Stimulated activated naive B cell treated with anti-CD40 and anti-IgM and Interleukin-4, amounts not matched to agents 10 μg/mL and 1 μg/mL and 100 μg/mL, for 72 hours (primary cell): Measurements from ENCODE around the gene ITGB5.

ENCODE experiments used
- ATAC-seq, 2 donors: fragments of 150-1000 bp; cut with Tn5 transposase; replicated peaks; 2 replicates each; pipeline ENCODE4 v1.10.0; 2021; ENCODE audit warnings: moderate library complexity in 1 of 2
- DNase-seq: peaks from one replicate; pipeline ENCODE4 v3.0.0; 2021
- H3K27ac Mint-ChIP-seq: one replicate; pipeline ENCODE4 v1.8.0; 2022; ENCODE audit warnings: mild to moderate bottlenecking, mixed read lengths
- H3K27me3 Mint-ChIP-seq, 2 donors: one replicate each; pipeline ENCODE4 v1.8.0; 2022; ENCODE audit warnings: mixed read lengths in 2 of 2
- H3K36me3 Mint-ChIP-seq, 2 donors: one replicate each; pipeline ENCODE4 v1.8.0; 2022; ENCODE audit warnings: mixed read lengths in 2 of 2, mild to moderate bottlenecking in 1 of 2
- H3K4me1 Mint-ChIP-seq, 2 donors: one replicate each; pipeline ENCODE4 v1.8.0; 2022; ENCODE audit warnings: mixed read lengths in 2 of 2, mild to moderate bottlenecking in 1 of 2
- H3K4me3 Mint-ChIP-seq, 2 donors: one replicate each; pipeline ENCODE4 v1.8.0; 2022; ENCODE audit warnings: mild to moderate bottlenecking in 2 of 2, mixed read lengths in 2 of 2, moderate library complexity in 1 of 2
- H3K9me3 Mint-ChIP-seq, 2 donors: one replicate each; pipeline ENCODE4 v1.8.0; 2022; ENCODE audit warnings: mixed read lengths in 2 of 2, mild to moderate bottlenecking in 1 of 2

ITGB5 gene

DNA sequence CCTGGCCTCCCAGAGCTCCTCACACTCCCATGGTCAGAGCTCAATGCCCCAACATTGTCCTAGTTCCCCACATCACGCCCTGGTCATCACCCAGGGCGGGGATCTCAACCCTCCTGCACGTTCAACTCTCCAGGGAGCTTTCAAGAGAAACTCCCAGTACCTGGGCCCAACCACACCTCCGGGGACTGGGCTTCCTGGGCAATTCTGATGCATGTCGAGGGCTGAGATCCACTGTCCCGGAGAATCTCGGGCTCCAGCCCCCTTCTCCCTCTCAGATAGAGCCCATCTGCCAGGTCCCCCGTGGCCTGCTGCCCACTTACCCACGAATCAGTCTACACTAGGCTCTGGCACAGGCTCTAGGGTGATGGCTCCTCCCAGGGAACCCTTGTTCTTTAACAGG is 117.7 kb downstream of the ITGB5 start:
- DNase-seq (no peak), ATAC-seq (no peak)
- Mint-ChIP-seq H3K4me1 (peaks cover 0 to 7% of the 10 kb centered on the region in 2 donors), H3K9me3 (no peaks in the 10 kb centered on the region), H3K27ac (no peak overlapping the region), H3K4me3 (no peak overlapping the region), H3K27me3 (peaks cover 29 to 35% of the 10 kb centered on the region in 2 donors), H3K36me3 (no peaks in the 10 kb centered on the region)

DNA sequence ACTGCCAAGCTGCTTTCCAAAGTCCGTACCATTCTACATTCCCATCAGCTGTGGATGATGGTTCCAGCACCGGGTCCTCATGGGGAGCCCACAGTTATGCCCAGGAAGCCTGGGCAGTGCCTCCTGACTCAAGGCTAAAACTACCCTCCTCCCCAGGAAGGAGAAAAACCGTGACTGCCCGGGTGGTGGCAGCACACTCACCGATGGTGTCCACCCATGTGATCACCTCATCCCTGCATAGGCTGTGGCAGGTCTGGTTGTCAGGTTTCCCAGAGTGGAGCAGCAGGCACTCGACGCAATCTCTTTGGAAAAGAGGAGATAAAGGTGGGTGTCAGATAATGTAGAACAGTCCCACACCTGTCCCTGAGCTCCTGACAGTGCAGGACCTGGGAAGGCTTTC is 118.4 kb downstream of the ITGB5 start:
- ATAC-seq (peak; percentile 80), DNase-seq (no peak)
- no peaks in the 10 kb centered on the region for H3K9me3 Mint-ChIP-seq
- no peak overlapping the region for H3K4me3 Mint-ChIP-seq
- no peaks in the 10 kb centered on the region for H3K36me3 Mint-ChIP-seq
- peaks cover 0 to 7% of the 10 kb centered on the region in 2 donors for H3K4me1 Mint-ChIP-seq
- no peak overlapping the region for H3K27ac Mint-ChIP-seq
- peaks cover 23 to 29% of the 10 kb centered on the region in 2 donors for H3K27me3 Mint-ChIP-seq

DNA sequence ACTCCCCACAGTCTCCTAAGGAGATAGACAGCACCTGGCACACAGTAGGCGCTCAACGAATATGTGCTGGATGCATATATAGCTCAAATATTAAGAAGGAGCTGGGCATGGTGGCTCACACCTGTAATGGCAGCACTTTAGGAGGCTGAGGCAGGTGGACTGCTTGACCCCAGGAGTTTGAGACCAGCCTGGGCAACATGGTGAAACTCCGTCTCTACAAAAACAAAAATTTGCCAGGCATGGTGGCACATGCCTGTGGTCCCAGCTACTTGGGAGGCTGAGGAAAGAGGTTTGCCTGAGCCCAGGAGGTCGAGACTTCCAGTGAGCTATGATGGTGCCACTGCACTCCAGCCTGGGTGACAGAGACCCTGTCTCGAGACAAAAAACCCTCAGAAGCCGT is 119.5 kb downstream of the ITGB5 start:
- no peaks in the 10 kb centered on the region for H3K36me3 Mint-ChIP-seq
- no peaks in the 10 kb centered on the region for H3K9me3 Mint-ChIP-seq
- DNase-seq (no peak), ATAC-seq (no peak)
- H3K4me1 Mint-ChIP-seq = peaks cover 0 to 7% of the 10 kb centered on the region in 2 donors
- no peak overlapping the region for H3K27ac Mint-ChIP-seq
- H3K27me3 Mint-ChIP-seq = peaks cover 21 to 26% of the 10 kb centered on the region in 2 donors
- H3K4me3 Mint-ChIP-seq = no peak overlapping the region

DNA sequence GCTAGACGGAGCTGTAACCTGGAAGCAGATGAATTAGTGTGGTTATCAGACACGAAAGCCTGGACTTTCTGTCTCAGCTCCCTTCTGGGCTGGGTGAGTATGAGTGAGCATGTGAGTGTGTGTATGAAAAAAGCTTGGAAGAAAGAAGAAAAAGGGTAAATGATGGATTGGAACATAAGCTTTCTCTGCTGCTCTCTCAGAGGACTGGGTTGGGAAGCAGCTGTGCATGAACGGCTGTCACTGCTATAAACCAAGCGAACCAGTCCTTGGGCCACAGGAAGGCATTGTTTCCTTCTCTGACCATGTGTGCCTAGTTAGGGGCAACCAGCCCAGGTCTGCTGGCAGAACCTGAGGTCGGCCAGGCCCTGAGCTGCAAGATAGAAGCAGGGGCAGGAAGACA is 119.9 kb downstream of the ITGB5 start:
- DNase-seq (no peak), ATAC-seq (no peak)
- Mint-ChIP-seq H3K4me1 (peaks cover 0 to 4% of the 10 kb centered on the region in 2 donors), H3K9me3 (no peaks in the 10 kb centered on the region), H3K27ac (no peak overlapping the region), H3K4me3 (no peak overlapping the region), H3K36me3 (no peaks in the 10 kb centered on the region), H3K27me3 (peaks cover 18 to 22% of the 10 kb centered on the region in 2 donors)

DNA sequence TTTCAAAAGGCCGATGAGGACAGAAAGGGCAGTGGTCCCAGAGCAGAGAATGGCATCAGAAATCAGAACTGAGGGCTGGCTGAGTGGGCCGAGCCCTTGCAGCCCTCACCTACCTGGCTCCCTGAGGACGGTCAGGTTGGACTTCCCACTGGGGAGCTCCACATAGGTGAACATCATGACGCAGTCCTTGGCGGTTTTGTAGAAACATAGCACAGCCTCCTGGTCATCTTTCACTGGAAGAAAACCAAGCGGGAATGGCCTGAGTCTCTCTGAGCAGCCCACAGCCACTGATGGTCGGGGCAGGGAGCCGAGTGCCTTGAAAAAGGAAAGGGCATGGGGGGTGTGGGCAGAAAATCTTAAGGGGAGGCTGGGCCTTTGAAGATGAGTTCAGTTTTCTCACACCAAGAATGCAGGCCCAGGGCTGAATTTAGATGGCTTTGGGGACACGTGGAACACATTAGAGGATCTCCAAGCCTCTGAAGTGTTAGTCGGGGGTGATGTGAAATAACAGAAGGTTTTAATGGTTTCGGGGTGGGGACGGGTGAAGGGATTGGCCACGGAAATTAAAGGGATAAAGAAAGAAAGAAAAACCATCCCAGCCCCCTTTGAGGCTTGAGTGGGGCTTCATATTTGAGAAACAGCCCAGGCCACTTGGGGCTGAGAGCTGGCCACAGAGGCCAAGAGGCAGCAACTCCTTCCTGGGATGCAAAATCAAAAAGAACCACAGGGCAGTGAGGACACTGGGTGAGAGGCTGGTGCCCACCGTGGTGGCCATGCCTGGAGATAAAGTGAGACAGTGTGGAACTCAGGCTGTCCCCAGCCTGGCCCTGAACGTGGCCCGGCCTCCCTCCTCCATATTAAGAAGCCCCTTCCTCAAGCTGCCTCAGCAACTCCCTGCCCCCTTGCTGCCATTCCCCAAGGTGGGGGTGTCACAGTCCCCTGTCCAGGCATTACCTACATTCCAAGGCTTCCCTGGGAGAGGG is 120.8 kb downstream of the ITGB5 start:
- no peak for ATAC-seq
- Mint-ChIP-seq H3K9me3 (no peaks in the 10 kb centered on the region), H3K4me3 (no peak overlapping the region), H3K27me3 (peaks cover 14 to 20% of the 10 kb centered on the region in 2 donors), H3K36me3 (no peaks in the 10 kb centered on the region), H3K4me1 (peaks cover 2 to 3% of the 10 kb centered on the region in 2 donors), H3K27ac (no peak overlapping the region)
- no peak for DNase-seq

DNA sequence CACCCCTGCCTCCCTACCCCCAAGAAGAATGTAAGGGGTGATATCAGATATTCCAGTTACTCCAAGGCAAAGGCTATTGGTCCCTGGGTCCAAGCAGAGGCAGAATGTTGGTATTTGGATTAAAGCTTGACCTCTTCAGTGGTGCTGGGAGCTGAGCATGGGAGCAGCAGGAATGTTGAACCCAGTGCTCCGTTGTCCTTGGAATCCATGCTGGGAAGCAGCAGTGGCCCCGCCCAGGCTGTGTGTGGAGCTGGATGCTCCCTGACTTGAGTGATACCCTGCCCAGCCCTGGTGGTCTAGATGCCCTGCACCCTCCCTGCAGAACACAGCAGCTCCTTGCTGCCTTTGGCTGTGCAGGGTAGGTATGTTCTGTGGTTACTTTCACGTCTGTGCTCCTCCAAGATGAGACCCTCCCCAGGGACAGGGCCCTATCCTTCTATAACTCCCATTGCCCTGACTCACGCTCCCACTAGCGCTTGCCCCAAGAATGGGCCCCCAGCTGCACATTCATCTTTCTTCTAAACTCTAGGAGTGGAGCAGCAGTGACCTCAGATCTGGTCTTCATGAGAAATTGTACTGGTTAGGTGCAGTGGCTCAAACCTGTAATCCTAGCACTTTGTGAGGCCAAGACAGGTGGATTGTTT is 121.8 kb downstream of the ITGB5 start:
- no peak overlapping the region for H3K27ac Mint-ChIP-seq
- H3K36me3 Mint-ChIP-seq = no peaks in the 10 kb centered on the region
- H3K27me3 Mint-ChIP-seq = peaks cover 14 to 21% of the 10 kb centered on the region in 2 donors
- H3K9me3 Mint-ChIP-seq = no peaks in the 10 kb centered on the region
- DNase-seq = no peak
- no peak for ATAC-seq
- peaks cover 4 to 6% of the 10 kb centered on the region in 2 donors for H3K4me1 Mint-ChIP-seq
- H3K4me3 Mint-ChIP-seq = no peak overlapping the region

DNA sequence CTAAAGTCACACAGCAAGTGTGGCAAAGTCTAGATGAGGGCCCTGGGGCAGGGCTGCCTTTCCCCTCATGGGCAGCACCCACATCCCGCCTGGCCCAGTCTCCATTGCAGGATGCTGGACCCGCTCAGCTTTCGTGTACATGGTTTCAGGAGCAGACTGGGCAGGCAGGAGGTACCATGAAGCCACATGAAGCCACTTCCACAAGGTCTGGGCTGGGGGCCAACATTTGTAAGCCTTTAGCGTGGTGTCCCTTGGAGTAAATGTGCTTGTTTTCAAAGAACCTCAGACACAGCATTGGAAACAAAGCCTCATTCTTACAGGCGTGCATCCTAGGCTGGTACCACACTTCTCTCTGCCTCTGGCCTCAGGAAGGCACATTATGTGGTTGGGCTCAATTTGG is 122.4 kb downstream of the ITGB5 start:
- Mint-ChIP-seq H3K4me1 (peaks cover 4 to 6% of the 10 kb centered on the region in 2 donors), H3K36me3 (no peaks in the 10 kb centered on the region), H3K4me3 (no peak overlapping the region), H3K27me3 (peaks cover 14 to 18% of the 10 kb centered on the region in 2 donors), H3K27ac (no peak overlapping the region), H3K9me3 (no peaks in the 10 kb centered on the region)
- no peak for ATAC-seq
- no peak for DNase-seq

DNA sequence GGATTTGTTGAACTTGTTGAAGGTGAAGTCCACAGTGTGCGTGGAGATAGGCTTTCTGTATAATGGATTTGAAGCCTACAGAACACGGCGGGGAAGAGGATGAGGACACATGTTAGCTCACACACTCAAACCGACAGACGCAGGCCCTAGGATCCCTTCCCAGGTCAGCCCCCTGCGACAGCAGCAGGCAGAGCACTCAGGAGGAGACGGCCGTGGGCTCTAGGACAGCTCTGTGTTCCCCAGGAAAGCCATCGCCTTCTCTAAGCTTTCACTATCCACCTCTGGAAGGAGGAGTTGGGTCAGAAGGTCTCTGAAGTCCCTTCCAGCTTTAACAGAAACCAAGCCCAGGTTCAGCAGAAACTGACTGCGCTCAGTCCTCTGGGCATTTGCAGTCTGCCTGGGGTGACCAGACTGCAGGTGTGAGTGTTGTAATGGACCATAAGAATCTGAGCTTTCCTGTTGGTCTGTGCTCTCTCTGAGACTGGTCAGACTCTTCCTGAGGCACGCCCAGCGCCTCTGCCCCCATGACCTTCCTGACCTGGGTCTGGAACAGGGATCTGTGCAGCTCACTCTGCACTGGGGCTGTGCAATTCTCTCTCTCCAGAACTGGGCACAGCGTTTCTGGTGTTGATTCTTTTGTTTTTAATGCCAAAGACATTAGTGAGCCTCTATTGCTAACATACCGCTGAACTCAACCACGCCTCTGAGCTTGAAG is 123.4 kb downstream of the ITGB5 start:
- ATAC-seq (no peak), DNase-seq (no peak)
- Mint-ChIP-seq H3K27ac (no peak overlapping the region), H3K4me1 (peaks cover 9 to 12% of the 10 kb centered on the region in 2 donors), H3K9me3 (no peaks in the 10 kb centered on the region), H3K4me3 (no peak overlapping the region), H3K27me3 (peaks cover 17% of the 10 kb centered on the region in 2 donors), H3K36me3 (no peaks in the 10 kb centered on the region)

DNA sequence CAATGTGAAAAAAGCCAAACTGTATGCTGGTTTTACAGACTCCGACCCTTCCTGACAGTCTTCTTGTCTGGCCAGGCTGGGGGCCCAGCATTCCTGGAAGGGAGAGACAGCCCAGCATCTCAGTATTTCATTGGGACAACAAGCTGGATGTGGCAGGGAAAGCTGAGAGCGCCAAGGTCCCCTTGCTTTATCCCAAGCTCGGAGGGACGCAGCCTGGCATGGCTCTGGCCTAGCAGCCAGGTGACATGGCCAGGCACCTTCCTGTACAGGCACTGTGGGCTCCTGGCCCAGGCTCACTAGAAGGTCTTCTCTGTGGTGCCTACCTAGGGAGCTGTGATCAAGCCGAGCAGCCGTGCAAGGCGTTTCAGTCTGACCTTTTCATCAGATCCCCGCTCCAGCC is 124.0 kb downstream of the ITGB5 start:
- Mint-ChIP-seq H3K36me3 (no peaks in the 10 kb centered on the region), H3K4me1 (peaks cover 10 to 14% of the 10 kb centered on the region in 2 donors), H3K9me3 (no peaks in the 10 kb centered on the region), H3K27ac (no peak overlapping the region), H3K27me3 (peaks cover 14 to 20% of the 10 kb centered on the region in 2 donors), H3K4me3 (no peak overlapping the region)
- no peak for DNase-seq
- no peak for ATAC-seq

DNA sequence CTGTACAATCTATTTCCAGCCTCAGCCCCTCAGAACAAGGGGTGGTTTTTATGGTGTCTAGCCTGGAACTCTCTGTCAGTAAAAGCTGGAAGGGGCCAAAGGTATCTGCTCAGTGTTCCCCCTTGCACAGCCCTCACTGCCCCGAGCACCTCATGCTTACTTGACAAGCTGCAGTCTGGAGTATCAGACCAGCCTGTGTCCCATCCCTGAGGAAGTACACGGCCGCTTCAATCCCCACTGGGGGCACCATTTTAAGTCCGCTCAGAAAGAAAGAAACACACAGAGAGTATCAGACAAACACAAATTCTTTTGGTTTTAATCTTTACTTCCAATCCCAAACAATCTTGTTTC is 124.5 kb downstream of the ITGB5 start:
- no peaks in the 10 kb centered on the region for H3K36me3 Mint-ChIP-seq
- no peak for DNase-seq
- H3K4me1 Mint-ChIP-seq = peaks cover 10 to 14% of the 10 kb centered on the region in 2 donors
- H3K4me3 Mint-ChIP-seq = no peak overlapping the region
- no peaks in the 10 kb centered on the region for H3K9me3 Mint-ChIP-seq
- H3K27ac Mint-ChIP-seq = no peak overlapping the region
- no peak for ATAC-seq
- H3K27me3 Mint-ChIP-seq = peaks cover 12 to 20% of the 10 kb centered on the region in 2 donors

DNA sequence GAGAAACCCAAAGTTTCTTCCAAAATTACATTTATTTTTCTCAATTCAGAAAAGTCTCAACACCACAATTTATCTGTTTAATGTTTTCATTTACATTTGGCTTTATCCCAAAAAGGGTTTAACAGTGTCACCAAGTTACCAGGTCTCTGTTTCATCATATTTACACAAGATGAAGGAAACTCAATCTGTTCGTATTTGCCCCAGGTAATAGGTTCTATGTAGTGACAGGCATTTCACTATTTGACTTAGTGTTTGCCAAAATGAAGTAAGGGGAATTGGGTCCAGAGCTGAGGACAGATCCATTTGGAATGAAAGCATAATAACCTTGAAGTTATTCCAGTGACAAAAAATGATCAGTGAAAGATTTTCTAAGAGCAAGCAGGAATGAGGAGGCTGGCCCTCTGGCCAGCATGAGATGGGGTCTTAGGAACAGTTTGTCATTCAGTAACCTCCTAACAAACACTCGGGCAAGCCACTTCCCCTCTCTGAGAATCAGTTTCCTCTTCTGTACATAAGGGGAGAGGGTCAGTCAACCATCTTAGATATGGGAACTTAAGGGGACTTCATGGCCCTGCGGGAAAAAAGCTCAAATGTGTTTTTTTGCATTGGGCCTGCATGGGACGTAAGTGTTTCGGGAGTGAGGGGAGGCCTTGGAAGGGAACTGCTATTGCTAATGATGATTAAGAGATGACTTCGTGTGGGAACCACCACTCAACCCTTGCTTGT is 125.1 kb downstream of the ITGB5 start:
- no peak for ATAC-seq
- H3K4me1 Mint-ChIP-seq = peaks cover 10 to 14% of the 10 kb centered on the region in 2 donors
- no peak for DNase-seq
- no peak overlapping the region for H3K27ac Mint-ChIP-seq
- H3K4me3 Mint-ChIP-seq = no peak overlapping the region
- H3K9me3 Mint-ChIP-seq = no peaks in the 10 kb centered on the region
- H3K36me3 Mint-ChIP-seq = no peaks in the 10 kb centered on the region
- peaks cover 13 to 26% of the 10 kb centered on the region in 2 donors for H3K27me3 Mint-ChIP-seq

DNA sequence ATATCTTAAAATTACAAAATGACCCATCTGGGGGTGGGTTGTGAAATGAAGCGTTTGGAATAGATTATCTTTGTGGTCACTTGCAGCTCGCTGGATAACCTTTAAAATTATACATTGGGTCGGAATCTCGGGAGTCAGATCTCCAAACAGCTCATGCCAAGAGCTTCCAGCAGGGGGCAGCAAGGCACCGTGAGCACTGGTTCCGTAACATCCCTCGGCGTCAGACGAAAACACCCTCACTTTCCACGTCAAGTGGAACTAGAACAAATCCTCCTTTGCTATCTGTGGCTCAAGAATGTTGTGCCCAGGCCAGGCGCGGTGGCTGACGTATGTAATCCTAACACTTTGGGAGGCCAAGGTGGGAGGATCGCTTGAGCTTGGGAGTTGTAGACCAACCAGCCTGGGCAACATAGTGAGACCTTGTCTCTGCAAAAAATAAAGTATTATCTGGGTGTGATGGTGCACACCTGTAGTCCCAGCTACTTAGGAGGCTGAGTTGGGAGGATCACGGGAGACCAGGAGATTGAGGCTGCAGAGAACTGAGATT is 125.8 kb downstream of the ITGB5 start:
- H3K9me3 Mint-ChIP-seq = no peaks in the 10 kb centered on the region
- no peak overlapping the region for H3K27ac Mint-ChIP-seq
- H3K36me3 Mint-ChIP-seq = no peaks in the 10 kb centered on the region
- H3K27me3 Mint-ChIP-seq = peaks cover 13 to 32% of the 10 kb centered on the region in 2 donors
- peaks cover 10 to 14% of the 10 kb centered on the region in 2 donors for H3K4me1 Mint-ChIP-seq
- peak overlapping the region; percentile 60 to 78 for H3K4me3 Mint-ChIP-seq
- peak; percentile 46 for DNase-seq
- peak; percentile 78 to 82 for ATAC-seq

DNA sequence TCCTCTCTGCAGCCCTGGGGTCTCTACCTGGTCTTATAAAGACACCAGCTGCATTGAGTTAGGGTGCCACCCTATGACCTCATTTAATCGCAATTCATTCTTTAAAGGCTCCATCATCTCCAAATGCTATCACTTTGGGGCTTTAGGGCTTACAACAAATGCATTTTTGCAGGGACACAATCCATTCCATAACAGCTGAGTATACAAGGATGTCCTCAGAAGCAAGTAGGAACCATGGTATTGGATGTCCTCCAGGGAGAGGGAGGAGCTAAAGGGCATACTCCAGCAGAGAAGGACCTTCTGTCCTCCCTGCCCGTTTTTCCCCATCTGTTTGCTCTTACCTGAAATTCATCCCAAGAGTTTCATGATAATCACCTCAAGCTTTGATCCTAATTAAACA is 126.6 kb downstream of the ITGB5 start:
- H3K36me3 Mint-ChIP-seq = no peaks in the 10 kb centered on the region

More for the DNA sequence above, 126.6 kb downstream of the ITGB5 start:
- H3K4me3 Mint-ChIP-seq = no peak overlapping the region
- no peak overlapping the region for H3K27ac Mint-ChIP-seq
- peaks cover 10 to 14% of the 10 kb centered on the region in 2 donors for H3K4me1 Mint-ChIP-seq
- ATAC-seq (no peak), DNase-seq (no peak)
- no peaks in the 10 kb centered on the region for H3K9me3 Mint-ChIP-seq
- H3K27me3 Mint-ChIP-seq = peaks cover 12 to 32% of the 10 kb centered on the region in 2 donors
